Stimulated activated CD8-positive, alpha-beta memory T cell treated with anti-CD3 and anti-CD28 coated beads, Interleukin-12 subunit alpha, Interleukin-12 subunit beta, amount 100 ng/mL, for 4 hours (primary cell): Measurements from ENCODE around the gene MED13L.

Experiments
- DNase-seq: peaks from one replicate; pipeline ENCODE4 v3.0.0-alpha.2; 2020; ENCODE audit warnings: low read depth

MED13L gene

DNA sequence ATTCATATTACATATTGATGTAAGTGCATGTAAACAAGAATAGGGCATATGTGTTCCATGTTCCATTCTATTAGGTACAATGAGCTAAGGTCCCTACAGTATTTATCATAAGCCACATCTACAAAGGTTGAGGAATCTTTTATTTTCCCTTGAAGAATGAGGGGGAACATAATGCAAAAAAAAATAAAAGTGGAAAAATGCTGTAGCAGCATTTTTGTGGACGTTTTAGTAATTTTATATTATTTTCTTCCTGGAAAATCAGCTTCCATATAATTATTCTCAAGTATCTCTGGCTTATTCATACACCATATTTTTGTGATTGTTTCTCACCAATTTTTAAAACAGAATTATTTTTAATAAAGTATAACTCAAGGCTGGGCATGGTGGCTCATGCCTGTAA lies 148.7 kb downstream of the MED13L start:
- DNase-seq: no peak

- no peak for DNase-seq
Observed at GRCh38 chr12:116127859-116128258, 149.6 kb downstream of the MED13L start.

- DNase-seq: no peak
Observed at GRCh38 chr12:116126610-116127009, 150.9 kb downstream of the MED13L start.

GRCh38 chr12:116125956-116126566 lies 151.4 kb downstream of the MED13L start:
- DNase-seq: no peak

DNA sequence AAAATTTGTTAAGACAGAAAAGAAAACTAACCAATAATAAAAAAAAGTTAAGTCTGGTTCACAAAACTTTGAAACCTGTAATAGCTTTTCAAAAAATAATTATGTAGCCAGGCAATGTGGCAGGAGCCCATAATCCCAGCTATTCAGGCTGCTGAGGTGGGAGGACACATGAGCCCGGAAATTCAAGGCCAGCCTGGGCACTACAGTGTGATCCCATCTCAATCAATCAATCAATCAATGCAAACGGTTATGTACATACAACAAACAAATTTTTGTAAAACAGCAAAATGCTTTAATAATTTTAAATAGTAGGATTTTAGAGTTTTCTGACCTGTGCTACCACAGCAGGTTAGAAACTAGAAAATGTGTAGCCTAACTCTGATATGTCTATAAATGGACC lies 152.4 kb downstream of the MED13L start:
- DNase-seq: no peak

GRCh38 chr12:116123451-116124258 lies 153.8 kb downstream of the MED13L start:
- DNase-seq: no peak

GRCh38 chr12:116122628-116123027 lies 154.9 kb downstream of the MED13L start:
- no peak for DNase-seq

GRCh38 chr12:116121453-116121871 lies 156.0 kb downstream of the MED13L start:
- no peak for DNase-seq

DNA sequence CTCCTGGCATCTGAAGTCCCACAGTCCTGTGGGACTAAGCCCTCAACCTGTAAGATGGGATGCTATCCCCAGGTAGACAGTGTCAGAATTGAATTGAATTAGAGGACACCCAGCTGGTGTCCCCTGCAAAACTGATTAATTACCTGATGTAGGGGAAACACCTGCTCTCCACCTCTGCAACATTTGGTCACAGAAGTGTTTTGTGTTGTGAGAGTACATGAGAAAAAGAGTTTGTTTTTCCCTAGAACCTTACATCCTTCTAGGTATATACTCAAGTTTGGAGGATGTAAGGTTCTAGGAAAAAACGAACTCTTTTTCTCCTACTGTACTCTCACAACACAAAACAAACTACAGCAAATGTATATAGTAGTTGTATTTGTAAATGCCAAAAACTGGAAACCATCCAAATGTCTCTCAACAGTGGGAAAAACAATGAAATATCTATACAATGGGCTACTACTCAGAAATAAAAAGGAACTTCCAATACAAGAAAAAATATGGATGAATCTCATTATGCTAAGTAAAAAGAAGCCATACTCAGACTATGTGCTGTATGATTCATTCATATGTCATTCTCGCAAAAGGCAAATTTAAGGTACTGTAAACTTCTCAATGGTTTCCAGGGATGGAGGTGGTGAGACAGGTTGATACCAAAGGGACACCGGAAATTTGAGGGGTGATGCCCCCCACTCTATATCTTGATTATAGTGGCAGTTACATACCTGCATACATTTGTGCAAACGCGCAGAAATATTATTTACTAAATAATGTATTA lies 160.7 kb downstream of the MED13L start:
- no peak for DNase-seq

DNA sequence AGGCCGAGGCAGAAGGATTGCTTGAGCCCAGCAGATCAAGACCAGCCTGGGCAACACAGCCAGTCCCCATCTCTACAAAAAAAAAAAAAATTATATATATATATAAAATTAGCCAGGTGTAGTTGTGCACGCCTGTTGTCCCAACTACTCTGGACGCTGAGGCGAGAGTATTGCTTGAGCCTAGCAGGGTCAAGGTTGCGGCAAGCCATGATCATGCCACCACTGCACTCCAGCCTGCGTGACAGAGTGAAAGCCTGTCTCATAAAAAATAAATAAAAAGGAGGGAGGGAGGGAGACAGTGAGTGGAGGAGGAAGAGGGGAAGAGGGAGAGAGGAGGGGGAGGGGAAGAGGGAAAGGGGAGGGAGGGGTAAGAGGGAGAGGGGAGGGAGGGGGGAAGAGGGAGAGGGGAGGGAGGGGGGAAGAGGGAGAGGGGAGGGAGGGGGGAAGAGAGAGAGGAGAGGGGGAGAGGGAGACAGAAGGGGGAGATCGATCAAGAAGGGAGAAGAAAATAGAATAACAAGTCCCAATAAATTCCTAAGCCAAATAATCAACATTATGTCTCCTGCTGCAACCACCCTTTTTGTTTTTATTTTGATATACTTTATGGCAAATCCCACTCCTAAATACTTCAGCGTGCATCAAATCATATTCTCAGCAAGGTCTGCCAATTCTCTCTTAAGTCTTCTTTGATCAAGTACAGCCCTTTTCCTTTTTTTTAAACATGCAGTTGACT lies 163.9 kb downstream of the MED13L start:
- DNase-seq: no peak

DNA sequence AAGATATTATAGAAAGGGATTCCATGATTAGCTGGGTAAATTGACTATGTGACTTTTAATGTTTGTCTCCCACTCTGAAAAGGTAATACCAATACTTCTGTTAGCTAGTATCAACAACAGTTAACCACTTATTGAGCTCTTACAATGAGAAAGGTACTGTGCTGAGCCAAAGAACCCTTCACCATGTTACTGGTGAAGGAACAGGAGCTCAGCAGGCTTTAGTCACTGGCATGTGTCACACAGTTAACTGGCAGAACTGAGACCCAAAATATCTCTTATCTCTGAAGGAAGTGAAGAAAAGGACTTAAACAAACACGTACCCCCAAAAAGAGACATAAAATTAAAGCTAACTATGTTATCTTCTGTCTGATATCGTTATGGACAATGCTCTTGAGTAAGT lies 170.6 kb downstream of the MED13L start:
- DNase-seq: no peak

GRCh38 chr12:116104167-116104767 lies 173.2 kb downstream of the MED13L start:
- DNase-seq: no peak

DNA sequence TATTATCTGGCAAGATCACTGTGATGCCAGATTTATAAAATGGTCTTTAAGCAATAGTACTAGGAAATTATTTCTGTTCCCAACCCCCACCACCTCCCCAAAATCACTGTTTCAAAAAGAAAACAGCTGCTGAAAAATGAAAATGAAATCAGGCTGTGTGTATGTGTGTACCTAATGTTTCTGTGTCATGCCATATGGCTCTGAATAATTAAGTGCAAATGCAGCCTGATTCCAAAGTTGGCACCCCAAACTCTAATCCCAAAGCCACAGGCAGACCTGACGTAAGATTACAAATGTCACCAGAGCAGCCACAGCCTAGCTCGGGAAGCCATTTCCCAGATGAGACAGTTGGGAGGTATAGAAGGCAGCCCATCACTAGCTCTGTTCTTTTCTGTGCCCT lies 175.5 kb downstream of the MED13L start:
- DNase-seq: no peak

DNA sequence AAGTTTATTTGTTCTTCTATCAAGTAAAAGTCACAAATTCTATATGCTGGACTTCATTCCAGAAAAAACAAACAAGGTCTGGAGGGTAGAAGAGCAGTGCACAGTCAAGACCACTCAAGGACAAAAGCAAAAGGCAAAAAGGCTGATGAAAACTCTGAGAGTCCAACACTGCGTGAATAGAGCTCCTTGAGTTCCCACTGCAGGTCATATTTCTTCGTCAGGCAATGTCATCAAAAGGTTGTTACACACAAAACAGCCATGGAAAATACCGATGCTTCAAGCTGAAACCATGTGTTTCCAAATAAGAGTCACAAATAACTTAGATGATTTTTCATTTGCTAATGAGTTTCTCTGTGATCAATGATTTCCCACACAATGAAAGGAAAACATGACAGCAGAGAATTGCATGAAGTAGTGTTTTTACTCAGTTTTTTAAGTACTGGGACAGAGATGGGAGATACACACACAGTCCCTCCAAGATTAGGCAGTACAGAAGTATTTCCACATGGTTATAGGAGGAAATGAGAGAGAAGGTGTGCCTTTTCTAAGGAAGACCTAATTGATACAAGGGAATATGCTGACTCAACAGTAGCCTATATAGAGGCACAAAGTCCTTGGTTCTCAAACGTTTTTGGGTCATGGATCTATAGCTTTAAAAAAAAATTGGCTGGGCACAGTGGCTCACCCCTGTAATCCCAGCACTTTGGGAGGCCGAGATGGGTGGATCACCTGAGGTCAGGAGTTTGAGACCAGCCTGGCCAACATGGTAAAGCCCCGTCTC lies 177.7 kb downstream of the MED13L start:
- DNase-seq: no peak

GRCh38 chr12:116096874-116097273 lies 180.6 kb downstream of the MED13L start:
- DNase-seq: no peak

DNA sequence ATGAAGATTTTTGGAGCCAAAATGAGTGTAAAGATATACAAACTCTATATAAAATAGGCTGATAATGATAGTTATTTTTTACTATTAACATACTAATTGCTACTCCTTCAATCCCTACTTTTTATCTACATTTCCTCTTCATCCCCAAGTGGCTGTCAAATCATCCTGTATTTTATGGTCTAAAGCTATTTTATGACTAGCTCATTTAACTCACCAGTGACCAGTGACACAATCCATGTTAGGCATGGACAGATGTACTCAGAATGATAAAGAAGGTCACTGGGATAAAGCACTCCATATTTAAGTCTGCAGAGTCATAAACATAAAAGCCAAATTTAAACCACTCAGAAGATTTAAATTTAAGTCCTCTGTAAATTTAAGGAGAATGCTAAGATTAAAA lies 183.0 kb downstream of the MED13L start:
- no peak for DNase-seq

DNA sequence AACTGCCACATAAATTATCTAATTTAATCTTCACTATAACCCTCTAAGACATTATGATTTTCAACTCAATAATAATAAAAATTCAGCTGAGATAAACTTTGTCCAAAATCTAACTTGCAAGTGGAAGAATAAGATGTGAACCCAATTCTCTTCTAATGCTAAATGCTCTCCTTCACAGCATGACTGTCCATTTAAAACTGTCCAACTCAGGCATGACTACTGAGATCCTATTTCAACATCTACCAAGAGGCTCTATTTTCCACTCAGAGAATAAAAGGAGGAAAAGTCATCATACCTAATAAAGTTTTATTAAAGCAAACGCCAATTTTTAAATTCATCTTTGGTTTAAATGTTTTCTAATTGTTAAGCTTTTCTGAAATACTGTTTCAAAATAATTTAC lies 183.6 kb downstream of the MED13L start:
- no peak for DNase-seq

GRCh38 chr12:116092776-116093175 lies 184.7 kb downstream of the MED13L start:
- DNase-seq: no peak

- no peak for DNase-seq
Observed at GRCh38 chr12:116092162-116092561, 185.3 kb downstream of the MED13L start.

GRCh38 chr12:116091579-116091978 lies 185.9 kb downstream of the MED13L start:
- DNase-seq: no peak

DNA sequence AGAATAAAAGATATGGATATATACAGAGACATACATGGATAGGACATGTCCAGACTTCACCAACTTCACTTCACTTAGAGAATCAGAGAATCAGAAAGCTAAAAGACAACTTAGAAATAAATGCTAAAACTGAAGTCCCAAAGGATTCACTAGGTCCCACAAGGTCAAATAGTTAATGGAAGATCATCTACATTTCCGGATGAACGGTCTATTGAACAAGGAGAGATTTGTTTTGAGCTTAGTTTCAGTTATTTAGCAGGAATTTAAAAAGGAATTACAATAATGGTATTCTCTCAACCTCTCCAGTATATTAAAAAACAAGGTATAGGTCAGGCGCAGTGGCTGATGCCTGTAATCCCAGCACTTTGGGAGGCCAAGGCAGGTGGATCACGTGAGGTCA lies 187.0 kb downstream of the MED13L start:
- no peak for DNase-seq
